ACC112 (cell line): ENCODE measurements around the gene TEKTIP1.
A peak's percentile ranks its signal among the peaks of the same experiment; 100 is the strongest.
"Not testable (repeated sequence)": the region's sequence is repeated elsewhere in the genome, so short reads cannot be mapped to it uniquely, and the experiment has no call there.

Experiments
- H2AFZ ChIP-seq: fragments of 200-600 bp; sonication (generic); one replicate; pipeline ENCODE4 v1.6.0; 2017; ENCODE audit warnings: antibody characterized with exemption, low read length; ENCODE audit not compliant: unreplicated experiment
- H3K27ac ChIP-seq: fragments of 200-600 bp; sonication (generic); 2 replicates; pipeline ENCODE4 v1.5.1; 2014; ENCODE audit warnings: low read depth, mild to moderate bottlenecking, antibody characterized with exemption, low read length, moderate library complexity
- H3K27me3 ChIP-seq: fragments of 200-600 bp; sonication (generic); 2 replicates; pipeline ENCODE4 v1.6.1; 2014; ENCODE audit warnings: mild to moderate bottlenecking, antibody characterized with exemption, low read length, moderate library complexity, mixed read lengths; ENCODE audit not compliant: insufficient read depth
- H3K36me3 ChIP-seq: fragments of 200-600 bp; sonication (generic); 2 replicates; pipeline ENCODE4 v1.6.1; 2016; ENCODE audit warnings: mild to moderate bottlenecking, antibody characterized with exemption, low read length, moderate library complexity, mixed read lengths; ENCODE audit not compliant: insufficient read depth
- H3K4me1 ChIP-seq: fragments of 200-600 bp; sonication (generic); one replicate; pipeline ENCODE4 v1.6.1; 2016; ENCODE audit warnings: low read length, mixed read lengths; ENCODE audit not compliant: insufficient read depth, unreplicated experiment, control insufficient read depth
- H3K4me3 ChIP-seq: fragments of 200-600 bp; sonication (generic); 2 replicates; pipeline ENCODE4 v1.5.1; 2014; ENCODE audit warnings: mild to moderate bottlenecking, low read depth, low read length
- H3K79me2 ChIP-seq: fragments of 200-600 bp; sonication (generic); one replicate; pipeline ENCODE4 v1.6.0; 2016; ENCODE audit warnings: low read length; ENCODE audit not compliant: control insufficient read depth, unreplicated experiment, insufficient read depth

TEKTIP1 gene

GRCh38 chr19:3551792-3552095, 12.8 kb downstream of the TEKTIP1 start:
- Histone ChIP-seq H3K27me3 (no peaks in the 10 kb centered on the region), H3K79me2 (peaks cover 40% of the 10 kb centered on the region), H3K27ac (no peak overlapping the region), H3K36me3 (no peaks in the 10 kb centered on the region; the same call in 1 of the 2 replicates), H3K4me3 (no peak overlapping the region), H3K4me1 (peaks cover 11% of the 10 kb centered on the region), H2AFZ (no peak overlapping the region)

- peaks cover 46% of the 10 kb centered on the region for H3K79me2 ChIP-seq
- peaks cover 11% of the 10 kb centered on the region for H3K4me1 ChIP-seq
- no peaks in the 10 kb centered on the region; the same call in 1 of the 2 replicates for H3K36me3 ChIP-seq
- no peak overlapping the region for H3K27ac ChIP-seq
- H3K4me3 ChIP-seq, result no peak overlapping the region
- H3K27me3 ChIP-seq, result no peaks in the 10 kb centered on the region
- H2AFZ ChIP-seq, result no peak overlapping the region
These were observed 15.5 kb downstream of the TEKTIP1 start for GRCh38 chr19:3554254-3555083.

- H3K27me3 ChIP-seq, result no peaks in the 10 kb centered on the region
- H2AFZ ChIP-seq, result no peak overlapping the region
- peaks cover 11% of the 10 kb centered on the region for H3K4me1 ChIP-seq
- peaks cover 46% of the 10 kb centered on the region for H3K79me2 ChIP-seq
- H3K27ac ChIP-seq, result no peak overlapping the region
- H3K4me3 ChIP-seq, result peak overlapping the region; percentile 95
- H3K36me3 ChIP-seq, result no peaks in the 10 kb centered on the region; the same call in 1 of the 2 replicates
These were observed 16.9 kb downstream of the TEKTIP1 start for GRCh38 chr19:3555653-3556422.

- no peak overlapping the region for H2AFZ ChIP-seq
- peaks cover 11% of the 10 kb centered on the region for H3K4me1 ChIP-seq
- H3K27me3 ChIP-seq, result no peaks in the 10 kb centered on the region
- peaks cover 44% of the 10 kb centered on the region for H3K79me2 ChIP-seq
- no peaks in the 10 kb centered on the region for H3K36me3 ChIP-seq
- H3K27ac ChIP-seq, result peak overlapping the region; percentile 29; the same call in 1 of the 2 replicates
- peak overlapping the region; percentile 95 for H3K4me3 ChIP-seq
These were observed 17.5 kb downstream of the TEKTIP1 start for GRCh38 chr19:3556423-3556977.

- Histone ChIP-seq H3K79me2 (peaks cover 39% of the 10 kb centered on the region), H3K4me3 (peak overlapping the region; percentile 95), H2AFZ (peak overlapping the region; percentile 14), H3K36me3 (no peaks in the 10 kb centered on the region), H3K27me3 (no peaks in the 10 kb centered on the region), H3K4me1 (peaks cover 11% of the 10 kb centered on the region), H3K27ac (no peak overlapping the region; the same call in 1 of the 2 replicates)
These were observed 18.0 kb downstream of the TEKTIP1 start for GRCh38 chr19:3556978-3557460.

- H3K27ac ChIP-seq, result peak within 1 kb of the TSS; percentile 82
- H3K36me3 ChIP-seq, result no peaks in the 10 kb centered on the region
- H2AFZ ChIP-seq, result peak within 1 kb of the TSS; percentile 96
- H3K27me3 ChIP-seq, result no peaks in the 10 kb centered on the region
- peaks cover 11% of the 10 kb centered on the region for H3K4me1 ChIP-seq
- H3K79me2 ChIP-seq, result peaks cover 37% of the 10 kb centered on the region
- peak within 1 kb of the TSS; percentile 95 for H3K4me3 ChIP-seq
These were observed 18.7 kb downstream of the TEKTIP1 start, which contains the start of gene MFSD12 for GRCh38 chr19:3557461-3558248. MFSD12 (minus strand) TSS chr19:3557586; CDS start chr19:3557403, 183 bp downstream.

- no peak overlapping the region for H2AFZ ChIP-seq
- no peaks in the 10 kb centered on the region for H3K27me3 ChIP-seq
- H3K79me2 ChIP-seq, result no peaks in the 10 kb centered on the region
- H3K4me1 ChIP-seq, result no peaks in the 10 kb centered on the region
- H3K27ac ChIP-seq, result no peak overlapping the region
- no peaks in the 10 kb centered on the region for H3K36me3 ChIP-seq
- H3K4me3 ChIP-seq, result no peak overlapping the region
These were observed 24.9 kb downstream of the TEKTIP1 start for GRCh38 chr19:3563709-3564524.

- Histone ChIP-seq H3K36me3 (no peaks in the 10 kb centered on the region), H3K27me3 (no peaks in the 10 kb centered on the region), H3K27ac (no peak overlapping the region), H3K4me3 (no peak overlapping the region), H2AFZ (no peak overlapping the region), H3K4me1 (no peaks in the 10 kb centered on the region), H3K79me2 (no peaks in the 10 kb centered on the region)
These were observed 26.2 kb downstream of the TEKTIP1 start for GRCh38 chr19:3565139-3565538.

- not testable (repeated sequence) for H3K27ac ChIP-seq, H2AFZ ChIP-seq, H3K79me2 ChIP-seq, H3K4me1 ChIP-seq, H3K27me3 ChIP-seq, H3K4me3 ChIP-seq, H3K36me3 ChIP-seq
These were observed 31.1 kb downstream of the TEKTIP1 start for GRCh38 chr19:3570042-3570441.
